Uterus (tissue), 4 donors: ENCODE results near the gene PTGER4. TPM values are rescaled to one million over a fixed set of nuclear protein-coding genes. Genes with fewer than 3 reads are reported as not detected.
A peak's percentile ranks its signal among the peaks of the same experiment; 100 is the strongest.

Experiments used
- DNase-seq, 2 donors: peaks; one replicate each; pipeline ENCODE4 v3.0.0-alpha.2; 2019 to 2020
- H3K27ac ChIP-seq, 2 donors: fragments of 200-600 bp; sonication (generic); 1 replicate in 1 of 2; 2 replicates in 1 of 2; pipeline ENCODE4 v1.5.1; 2016 to 2018
- H3K27me3 ChIP-seq, 2 donors: fragments of 200-600 bp; sonication (generic); one replicate each; pipeline ENCODE4 v1.5.1; 2018 to 2019; ENCODE audit warnings: control low read depth in 1 of 2
- H3K36me3 ChIP-seq, 2 donors: fragments of 200-600 bp; sonication (generic); one replicate each; pipeline ENCODE4 v1.5.1; 2019; ENCODE audit warnings: control low read depth in 1 of 2
- H3K4me1 ChIP-seq, 2 donors: fragments of 200-600 bp; sonication (generic); one replicate each; pipeline ENCODE4 v1.5.1; 2018 to 2019; ENCODE audit warnings: control low read depth in 1 of 2
- H3K4me3 ChIP-seq, 2 donors: fragments of 200-600 bp; sonication (generic); 1 replicate in 1 of 2; 2 replicates in 1 of 2; pipeline ENCODE4 v1.5.1; 2018 to 2019; ENCODE audit warnings: mild to moderate bottlenecking in 1 of 2
- H3K9me3 ChIP-seq, 2 donors: fragments of 200-600 bp; sonication (generic); one replicate each; pipeline ENCODE4 v1.5.1; 2019; ENCODE audit warnings: control low read depth in 1 of 2
- CTCF ChIP-seq, 4 experiments: fragments of 200-600 bp in 2 of 4; fragments of 450-650 bp in 2 of 4; sonication (generic) in 2 of 4; IDR thresholded peaks; one replicate each; pipeline ENCODE4 v1.5.1; 2016 to 2019; ENCODE audit warnings: antibody characterized with exemption in 4 of 4, mild to moderate bottlenecking in 2 of 4, moderate library complexity in 1 of 4
- POLR2A ChIP-seq, 2 donors: fragments of 450-650 bp; IDR thresholded peaks; one replicate each; pipeline ENCODE4 v1.6.1; 2016; ENCODE audit warnings: antibody characterized with exemption in 2 of 2, mild to moderate bottlenecking in 1 of 2, moderate library complexity in 1 of 2
- intact Hi-C: fragments of 100-400 bp; cut with DNase I; formaldehyde crosslinking; loops from one replicate; pipeline ENCODE4 v1.15.1; 2023; ENCODE audit warnings: low total_unique reads
- total RNA-seq, 4 donors: library from RNA; depleted of rRNA in 3 of 4; stranded (reverse); fragments of >200 nt in 3 of 4; gene quantifications; one replicate each; pipeline versions ENCODE4 v1.1.0 to v1.2.4, GENCODE V29; 2014 to 2023
- donor health status: DM: yes; HTN: yes; CAD: no.

Gene PTGER4
- total RNA-seq, 4 donors from 2014 or later, result 5.9 to 10.2 (median 8.0) TPM

- no peak for DNase-seq
- Histone ChIP-seq H3K27ac (peak overlapping the region in 1 of 2 donors; percentile 3), H3K36me3 (no peaks in the 10 kb centered on the region), H3K4me3 (no peak overlapping the region), H3K4me1 (no peaks in the 10 kb centered on the region), H3K27me3 (no peaks in the 10 kb centered on the region), H3K9me3 (no peaks in the 10 kb centered on the region)
- TF ChIP-seq CTCF (IDR thresholded peaks at IDR 0.05) (no peak), POLR2A (IDR thresholded peaks at IDR 0.05) (no peak)
- intact Hi-C loops, result loop anchor here (10.0 kb wide), 1 partner anchor 1091 kb away; no protein-coding TSS in a partner anchor
Observed at GRCh38 chr5:40685976-40686486, 6.3 kb downstream of the PTGER4 start.

GRCh38 chr5:40687321-40687720 is 7.6 kb downstream of the PTGER4 start:
- H3K27ac ChIP-seq, result peak overlapping the region in 1 of 2 donors; percentile 47

GRCh38 chr5:40688127-40688761 is 8.5 kb downstream of the PTGER4 start:
- H3K36me3 ChIP-seq, result no peaks in the 10 kb centered on the region
- H3K4me1 ChIP-seq, result no peaks in the 10 kb centered on the region
- H3K9me3 ChIP-seq, result no peaks in the 10 kb centered on the region
- no peak overlapping the region for H3K4me3 ChIP-seq
- H3K27me3 ChIP-seq, result no peaks in the 10 kb centered on the region
- intact Hi-C loops, result loop anchor here (10.0 kb wide), 1 partner anchor 1093 kb away; no protein-coding TSS in a partner anchor
- no peak for TF ChIP-seq POLR2A (IDR thresholded peaks at IDR 0.05)
- TF ChIP-seq CTCF (IDR thresholded peaks at IDR 0.05), result peak; percentile 77 to 88 (median 84)
- peak overlapping the region; percentile 13 to 47 for H3K27ac ChIP-seq
- peak; percentile 83 to 85 for DNase-seq

More at GRCh38 chr5:40687321-40687720, 7.6 kb downstream of the PTGER4 start:
- no peak for TF ChIP-seq POLR2A (IDR thresholded peaks at IDR 0.05)
- no peak for TF ChIP-seq CTCF (IDR thresholded peaks at IDR 0.05)
- H3K27me3 ChIP-seq, result no peaks in the 10 kb centered on the region
- H3K4me3 ChIP-seq, result no peak overlapping the region
- no peaks in the 10 kb centered on the region for H3K4me1 ChIP-seq
- H3K9me3 ChIP-seq, result no peaks in the 10 kb centered on the region
- intact Hi-C loops, result loop anchor here (10.0 kb wide), 1 partner anchor 1093 kb away; no protein-coding TSS in a partner anchor
- no peak for DNase-seq
- no peaks in the 10 kb centered on the region for H3K36me3 ChIP-seq

- H3K27ac ChIP-seq, result peak overlapping the region in 1 of 2 donors; percentile 40
- no peaks in the 10 kb centered on the region for H3K4me1 ChIP-seq
- TF ChIP-seq CTCF (IDR thresholded peaks at IDR 0.05) (no peak), POLR2A (IDR thresholded peaks at IDR 0.05) (no peak)
Observed at GRCh38 chr5:40688996-40689395, 9.3 kb downstream of the PTGER4 start.

GRCh38 chr5:40689438-40689837 is 9.7 kb downstream of the PTGER4 start:
- peak overlapping the region in 1 of 2 donors; percentile 40 for H3K27ac ChIP-seq
- H3K4me1 ChIP-seq, result no peaks in the 10 kb centered on the region
- H3K27me3 ChIP-seq, result no peaks in the 10 kb centered on the region
- peak in 1 of 2 donors; percentile 35 for DNase-seq
- intact Hi-C loops, result loop anchor here (10.0 kb wide), 1 partner anchor 1095 kb away; no protein-coding TSS in a partner anchor
- no peaks in the 10 kb centered on the region for H3K9me3 ChIP-seq
- no peaks in the 10 kb centered on the region for H3K36me3 ChIP-seq
- no peak overlapping the region for H3K4me3 ChIP-seq
- no peak for TF ChIP-seq CTCF (IDR thresholded peaks at IDR 0.05)
- TF ChIP-seq POLR2A (IDR thresholded peaks at IDR 0.05), result no peak

More at GRCh38 chr5:40688996-40689395, 9.3 kb downstream of the PTGER4 start:
- H3K9me3 ChIP-seq, result no peaks in the 10 kb centered on the region
- no peak overlapping the region for H3K4me3 ChIP-seq
- no peaks in the 10 kb centered on the region for H3K36me3 ChIP-seq
- intact Hi-C loops, result loop anchor here (10.0 kb wide), 1 partner anchor 1094 kb away; no protein-coding TSS in a partner anchor
- no peak for DNase-seq
- H3K27me3 ChIP-seq, result no peaks in the 10 kb centered on the region
